H7 (cell line): ENCODE results near the gene MEIS3. TPM values are rescaled to one million over a fixed set of nuclear protein-coding genes. Genes with fewer than 3 reads are reported as not detected.
A peak's percentile ranks its signal among the peaks of the same experiment; 100 is the strongest.

ENCODE experiments used
- DNase-seq: peaks from one replicate; pipeline ENCODE4 v3.0.0; 2012
- H3K27me3 ChIP-seq: 2 replicates; pipeline ENCODE4 v1.6.0; 2011; ENCODE audit warnings: mild to moderate bottlenecking, low read length; ENCODE audit not compliant: control insufficient read depth, insufficient read depth
- H3K36me3 ChIP-seq: replicated peaks from 2 replicates; pipeline ENCODE4 v1.5.1; 2011; ENCODE audit warnings: low read length; ENCODE audit not compliant: control insufficient read depth, insufficient read depth
- H3K4me3 ChIP-seq: 2 replicates; pipeline ENCODE4 v1.5.1; 2011; ENCODE audit warnings: low read depth, mild to moderate bottlenecking, control low read depth, low read length, moderate library complexity; ENCODE audit not compliant: insufficient read depth
- total RNA-seq: library from RNA; depleted of rRNA; stranded (reverse); fragments of >200 nt; shearing (Covaris generic); gene quantifications from 2 replicates; pipeline ENCODE4 v1.2.3, GENCODE V29; 2014; rRNA removed

The MEIS3 gene
- total RNA-seq, 1 experiment from 2014 or later, result 134 TPM

GRCh38 chr19:47356900-47357299, 62.4 kb downstream of the MEIS3 start:
- Histone ChIP-seq H3K27me3 (no peaks in the 10 kb centered on the region), H3K4me3 (no peak overlapping the region), H3K36me3 (peaks cover 54% of the 10 kb centered on the region)
- no peak for DNase-seq

- Histone ChIP-seq H3K36me3 (peaks cover 34% of the 10 kb centered on the region), H3K4me3 (no peak overlapping the region), H3K27me3 (peaks cover 3% of the 10 kb centered on the region; the same call in 1 of the 2 replicates)
- peak; percentile 24 for DNase-seq
Observed at GRCh38 chr19:47353307-47353712, 66.0 kb downstream of the MEIS3 start.

Other genes starting within 250 kb of the MEIS3 start
- gene BBC3, start 188.3 kb downstream of the MEIS3 start, total RNA-seq, result 13.4 and 20.7 TPM in 2 replicates
- 10.9 and 14.0 TPM in 2 replicates for gene CCDC9, start 163.0 kb downstream of the MEIS3 start, total RNA-seq
- gene INAFM1, start 144.6 kb downstream of the MEIS3 start, total RNA-seq, result 2.0 and 2.9 TPM in 2 replicates
- 0.17 TPM in 1 of 2 replicates, not detected in the other for gene C5AR1, start 109.7 kb downstream of the MEIS3 start, total RNA-seq
- 0.03 TPM in 1 of 2 replicates, not detected in the other for gene C5AR2, start 87.4 kb downstream of the MEIS3 start, total RNA-seq
- 34.6 and 40.0 TPM in 2 replicates for gene DHX34, start 70.2 kb downstream of the MEIS3 start, total RNA-seq
- gene SLC8A2, start 52.4 kb upstream of the MEIS3 start, total RNA-seq, result 6.7 and 10.3 TPM in 2 replicates
- gene KPTN, start 64.7 kb upstream of the MEIS3 start, total RNA-seq, result 9.9 and 10.5 TPM in 2 replicates
- 82.1 and 98.3 TPM in 2 replicates for gene NAPA, start 95.5 kb upstream of the MEIS3 start, total RNA-seq
- not detected in 2 replicates for gene ZNF541, start 153.6 kb upstream of the MEIS3 start, total RNA-seq
- gene BICRA, start 189.6 kb upstream of the MEIS3 start, total RNA-seq, result 3.4 and 8.5 TPM in 2 replicates